NCI-H2107 (cell line): Measurements from ENCODE around the gene RIMBP2.

ENCODE experiments used
- DNase-seq: peaks from one replicate; lab custom pipeline; 2025; lab: John Stamatoyannopoulos, UW

The RIMBP2 gene

GRCh38 chr12:130569521-130569920 lies 146.6 kb downstream of the RIMBP2 start:
- no peak for DNase-seq

DNA sequence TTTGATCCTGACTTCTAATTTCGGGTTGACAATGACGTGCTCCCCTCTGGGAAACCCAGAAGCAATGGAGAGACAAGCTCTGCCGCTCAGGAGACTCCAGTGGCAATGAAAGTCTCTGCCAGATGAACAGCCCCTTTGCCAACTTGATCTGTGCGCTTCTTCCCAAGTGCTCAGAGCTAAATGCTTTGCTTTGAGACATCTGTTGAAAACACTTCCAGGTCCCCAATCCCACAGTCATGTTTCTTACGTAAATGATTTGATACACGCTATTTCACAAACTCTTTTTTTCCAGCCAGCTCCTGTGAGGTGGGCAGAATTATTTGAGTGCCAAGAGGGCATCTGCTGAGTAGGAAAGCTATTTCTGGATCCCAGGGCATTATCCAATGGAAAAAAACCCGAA lies 147.6 kb downstream of the RIMBP2 start:
- no peak for DNase-seq

- no peak for DNase-seq
These were observed 148.1 kb downstream of the RIMBP2 start for GRCh38 chr12:130568041-130568440.

GRCh38 chr12:130566446-130567155 lies 149.5 kb downstream of the RIMBP2 start:
- no peak for DNase-seq

DNA sequence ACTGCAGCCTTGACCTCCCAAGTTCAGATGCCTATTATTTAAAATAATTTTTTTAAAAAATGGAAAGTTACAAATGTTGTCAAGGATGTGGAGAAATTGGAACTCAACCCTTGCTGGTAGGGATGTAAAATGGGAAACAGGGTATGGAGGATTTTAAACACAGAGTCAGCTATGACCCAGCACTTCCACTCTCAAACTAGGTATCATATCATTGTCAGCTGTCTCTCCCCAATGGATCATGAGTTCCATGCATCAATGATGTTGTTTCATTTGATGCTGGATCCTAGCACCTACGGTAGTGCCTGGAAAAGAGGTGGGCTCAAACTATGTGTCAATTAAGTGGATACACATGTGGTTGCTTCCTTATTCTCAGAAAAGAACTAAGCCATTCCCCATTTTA lies 150.9 kb downstream of the RIMBP2 start:
- no peak for DNase-seq

DNA sequence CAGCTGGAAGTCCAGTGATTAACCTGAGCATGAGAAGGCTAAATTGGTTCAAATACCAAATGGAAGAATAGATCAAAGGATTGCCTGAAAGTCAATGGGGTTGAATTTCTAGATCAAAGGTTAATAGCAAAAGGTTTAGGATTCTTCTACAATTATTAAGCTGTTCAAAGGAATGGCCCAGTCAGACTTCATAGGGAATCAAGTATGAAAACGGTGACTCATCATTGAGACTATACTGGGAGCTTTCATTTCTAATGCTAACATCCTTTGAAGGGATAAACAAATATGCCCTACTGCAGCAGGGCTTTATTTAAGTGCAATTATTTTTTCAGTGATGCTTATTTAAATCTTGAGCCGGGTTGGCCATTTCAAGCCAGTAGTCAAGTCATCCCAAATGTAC lies 152.8 kb downstream of the RIMBP2 start:
- no peak for DNase-seq

DNA sequence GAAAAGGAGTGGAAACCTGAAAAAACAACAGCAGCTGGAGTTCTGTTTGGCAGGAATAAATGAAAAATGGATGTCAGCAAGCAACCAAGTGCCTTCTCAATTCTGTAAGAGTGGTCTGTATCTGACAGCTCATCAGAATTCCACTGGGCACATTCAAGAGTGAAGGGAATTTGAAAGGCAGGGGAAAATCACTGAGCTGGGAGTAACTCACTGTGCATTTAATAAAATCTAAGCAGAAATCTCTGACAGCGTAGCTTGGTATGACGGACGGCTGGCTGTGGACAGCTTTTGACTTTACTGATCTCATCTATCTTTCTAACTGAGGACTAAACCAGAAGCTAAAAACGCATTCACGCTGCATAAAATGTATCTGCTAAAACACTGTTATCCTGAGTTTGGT lies 153.4 kb downstream of the RIMBP2 start:
- DNase-seq: no peak

- DNase-seq: no peak
These were observed 155.8 kb downstream of the RIMBP2 start for GRCh38 chr12:130560321-130560720.

GRCh38 chr12:130559806-130560205 lies 156.3 kb downstream of the RIMBP2 start:
- DNase-seq: no peak

DNA sequence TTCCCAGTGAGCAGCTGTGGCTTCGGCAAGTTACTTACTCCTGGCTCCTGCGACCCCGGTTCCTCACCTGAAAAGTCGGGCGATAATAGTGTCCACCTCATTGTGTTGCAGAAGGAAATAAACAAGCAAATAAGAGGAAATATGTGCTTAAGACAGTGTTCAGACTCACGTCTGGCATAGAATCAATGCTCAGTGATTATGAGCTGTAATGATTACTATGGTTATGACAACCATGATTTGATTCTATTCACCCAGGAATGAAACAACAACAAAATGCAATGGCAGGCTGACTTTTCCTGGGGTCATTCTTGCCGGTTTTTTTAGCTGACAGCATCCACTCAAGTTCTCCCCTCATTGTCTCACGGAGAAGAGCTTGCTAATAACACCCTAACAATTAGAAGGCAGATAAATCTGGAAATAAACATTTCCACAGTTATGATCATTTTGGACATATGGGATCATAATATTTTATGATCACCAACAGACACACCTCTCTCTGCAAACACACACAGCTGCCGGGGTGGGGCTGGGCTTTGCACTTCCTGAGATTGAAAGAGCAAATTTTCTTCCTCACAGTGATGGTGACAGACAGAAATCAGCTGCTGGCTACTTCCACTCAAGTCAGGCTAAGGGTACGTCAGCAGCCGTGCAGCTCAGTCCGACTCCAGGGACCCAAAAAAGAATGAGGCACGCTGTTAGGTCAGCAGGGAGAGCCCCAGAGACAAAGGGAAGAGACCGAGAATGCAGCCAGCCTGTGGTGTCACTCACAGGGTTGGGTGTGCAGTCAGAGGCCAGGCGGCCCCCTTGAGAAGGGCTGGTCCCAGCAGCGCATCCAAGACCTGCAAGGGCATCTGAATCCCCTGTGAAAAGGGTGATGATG lies 158.0 kb downstream of the RIMBP2 start:
- DNase-seq: no peak

GRCh38 chr12:130557201-130557600 lies 158.9 kb downstream of the RIMBP2 start:
- no peak for DNase-seq

GRCh38 chr12:130556486-130557055 lies 159.5 kb downstream of the RIMBP2 start:
- no peak for DNase-seq

- no peak for DNase-seq
These were observed 160.2 kb downstream of the RIMBP2 start for GRCh38 chr12:130555628-130556485.

GRCh38 chr12:130555221-130555620 lies 160.9 kb downstream of the RIMBP2 start:
- DNase-seq: no peak

DNA sequence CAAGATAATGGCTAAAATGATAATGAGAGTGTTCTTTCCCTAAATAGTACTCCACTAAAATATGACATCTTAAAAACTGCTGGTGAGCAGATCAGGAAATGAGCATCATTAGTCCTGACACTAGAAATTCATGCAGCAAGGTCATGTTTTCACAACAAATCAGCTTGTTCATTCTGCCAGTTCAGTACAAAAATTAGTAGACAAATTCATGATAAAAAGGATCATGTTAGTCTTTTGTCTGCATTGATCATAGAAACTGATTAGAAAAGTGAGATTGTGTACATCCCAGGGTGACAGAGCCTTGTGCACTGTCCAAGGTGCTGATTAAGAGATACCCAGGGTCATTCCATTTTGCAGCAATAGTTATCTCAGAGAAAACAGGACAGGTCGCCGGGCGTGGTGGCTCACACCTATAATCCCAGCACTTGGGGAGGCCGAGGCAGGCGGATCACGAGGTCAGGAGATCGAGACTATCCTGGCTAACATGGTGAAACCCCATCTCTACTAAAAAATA lies 163.6 kb downstream of the RIMBP2 start:
- DNase-seq: no peak

DNA sequence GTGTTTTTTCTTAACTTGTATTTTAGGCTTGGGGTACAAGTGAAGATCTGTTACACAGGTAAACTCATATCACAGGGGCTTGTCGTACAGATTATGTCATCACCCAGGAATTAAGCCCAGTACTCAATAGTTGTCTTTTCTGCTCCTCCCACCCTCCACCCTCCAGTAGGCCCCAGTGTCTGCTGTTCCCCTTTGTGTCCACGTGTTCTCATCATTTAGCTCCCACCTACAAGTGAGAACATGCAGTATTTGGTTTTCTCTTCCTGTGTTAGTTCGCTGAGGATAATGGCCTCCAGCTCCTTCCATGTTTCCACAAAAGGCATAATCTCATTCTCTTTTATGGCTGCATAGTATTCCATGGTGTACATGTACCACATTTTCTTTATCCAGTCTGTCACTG lies 166.7 kb downstream of the RIMBP2 start:
- no peak for DNase-seq

DNA sequence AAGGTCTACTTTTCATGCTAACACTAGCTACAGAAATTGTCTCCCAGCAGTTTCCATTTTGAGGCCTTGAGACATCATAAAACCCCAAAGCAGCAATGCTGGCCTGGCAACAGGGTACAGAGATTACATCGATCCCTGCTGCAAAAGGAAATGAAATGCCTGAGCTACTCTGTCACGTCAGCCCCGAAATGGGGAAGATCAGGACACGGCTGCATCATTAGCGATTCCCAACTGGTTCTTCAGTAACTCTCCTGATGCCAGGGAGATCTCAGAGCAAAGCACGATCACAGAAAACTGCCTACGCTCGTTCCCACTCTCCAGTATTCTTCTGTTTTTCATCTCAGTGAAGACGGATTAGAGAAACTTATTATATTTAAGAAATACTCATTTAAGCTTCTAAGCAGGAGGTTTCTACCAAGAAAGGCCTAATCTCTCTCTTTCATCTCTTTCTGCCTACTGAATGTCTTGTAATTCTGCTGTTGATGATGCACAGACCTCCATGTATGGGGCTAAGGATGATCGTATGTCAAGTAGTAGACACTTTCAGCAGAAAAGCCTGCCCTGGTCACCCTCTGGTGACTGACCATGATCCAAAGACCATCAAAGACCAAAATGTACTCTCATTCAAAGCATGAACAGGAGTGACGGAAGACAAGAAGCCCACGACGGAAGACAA lies 168.5 kb downstream of the RIMBP2 start:
- no peak for DNase-seq

DNA sequence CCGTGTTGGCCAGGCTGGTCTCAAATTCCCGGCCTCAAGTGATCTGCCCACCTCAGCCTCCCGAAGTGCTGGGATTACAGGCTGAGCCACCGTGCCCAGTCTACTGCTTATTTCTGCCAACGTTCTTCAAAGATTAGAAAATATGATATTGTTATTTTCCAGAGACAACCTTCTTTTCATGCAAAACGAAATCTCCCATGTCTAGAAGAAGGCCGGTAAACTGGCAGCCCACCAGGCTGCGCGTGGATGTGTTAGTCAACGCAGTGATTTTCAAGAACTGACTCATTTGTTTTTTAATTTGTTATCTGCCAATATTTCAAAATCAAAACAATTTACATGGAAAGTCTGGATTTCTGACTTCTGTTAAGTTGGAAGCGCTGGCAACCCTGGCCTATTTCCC lies 169.6 kb downstream of the RIMBP2 start:
- no peak for DNase-seq

DNA sequence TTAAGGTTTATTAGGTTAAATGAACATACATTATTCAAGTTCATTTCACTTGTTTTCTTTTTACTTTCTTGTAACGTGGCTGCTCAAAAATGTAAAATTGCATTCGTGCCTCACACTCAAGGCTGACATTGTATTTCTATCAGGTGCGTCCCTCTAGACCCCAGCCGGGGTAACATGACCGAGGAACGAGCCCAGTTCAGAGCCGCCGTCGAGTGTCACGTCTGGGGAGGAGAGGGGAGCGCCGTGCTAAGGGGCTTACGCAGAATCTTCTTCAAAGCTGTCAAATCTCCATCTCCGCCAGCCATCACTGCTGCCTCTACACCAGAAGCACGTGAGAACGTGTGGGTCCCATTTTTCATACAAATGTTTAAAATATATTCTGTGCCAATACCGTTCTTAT lies 170.6 kb downstream of the RIMBP2 start:
- DNase-seq: no peak

DNA sequence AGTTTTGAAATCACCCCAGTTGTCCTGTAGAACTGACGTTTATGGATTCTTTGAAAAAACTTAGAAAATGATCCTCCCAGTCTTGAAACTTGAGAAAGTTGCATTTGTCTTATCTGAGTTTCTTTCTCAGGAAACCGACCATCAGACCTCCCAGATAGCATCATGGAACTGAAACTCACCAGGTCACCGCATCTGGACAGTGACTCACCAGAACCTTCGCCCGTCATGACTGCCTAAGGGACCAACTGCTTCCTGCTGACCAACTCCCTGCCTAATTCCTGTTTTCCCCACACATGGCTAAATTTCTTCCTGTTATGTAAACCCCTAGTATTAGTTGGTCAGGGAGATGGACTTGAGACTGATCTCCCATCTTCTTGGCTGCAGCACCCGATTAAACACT lies 175.7 kb downstream of the RIMBP2 start:
- no peak for DNase-seq

- DNase-seq: no peak
These were observed 177.6 kb downstream of the RIMBP2 start for GRCh38 chr12:130538343-130539095.
